ENCODE data around the gene SYNGR2. TPM values are rescaled to one million over a fixed set of nuclear protein-coding genes. Genes with fewer than 3 reads are reported as not detected.

The SYNGR2 gene
- total RNA-seq, 1 donor from 2014 or later: 116 TPM

- intact Hi-C loops (cut with DNase I): no loop called here
- DNase-seq (ENCODE audit: low spot score): no peak
Observed at GRCh38 chr17:78219396-78220150, 51.2 kb downstream of the SYNGR2 start.

Other genes starting within 250 kb of the SYNGR2 start
- 17.8 TPM for gene TNRC6C, start 209.9 kb upstream of the SYNGR2 start, total RNA-seq
- 80.1 TPM for gene TMC6, start 39.8 kb upstream of the SYNGR2 start, total RNA-seq
- 2.2 TPM for gene TMC8, start 37.8 kb upstream of the SYNGR2 start, total RNA-seq
- not detected for gene C17orf99, start 22.2 kb upstream of the SYNGR2 start, total RNA-seq
- gene TK1, start 18.5 kb downstream of the SYNGR2 start, total RNA-seq: 1.2 TPM
- 22.3 TPM for gene AFMID, start 18.8 kb downstream of the SYNGR2 start, total RNA-seq
- 0.38 TPM for gene BIRC5, start 45.7 kb downstream of the SYNGR2 start, total RNA-seq
- gene TMEM235, start 63.0 kb downstream of the SYNGR2 start, total RNA-seq: not detected
- 49.9 TPM for gene SOCS3, start 191.5 kb downstream of the SYNGR2 start, total RNA-seq
- gene PGS1, start 210.1 kb downstream of the SYNGR2 start, total RNA-seq: 22.1 TPM